Measurements from ENCODE around the gene KIF3A.

- TF ChIP-seq ZNF70 (CRISPR knock-in tag; IDR thresholded peaks at IDR 0.05) (no peak), GLIS3 (CRISPR knock-in tag; IDR thresholded peaks at IDR 0.05) (no peak), ISL1 (CRISPR knock-in tag; IDR thresholded peaks at IDR 0.05) (no peak), SNAI2 (CRISPR knock-in tag; IDR thresholded peaks at IDR 0.05) (no peak), OSR1 (CRISPR knock-in tag; IDR thresholded peaks at IDR 0.05) (no peak)
- TF ChIP-seq, protein P1, sequence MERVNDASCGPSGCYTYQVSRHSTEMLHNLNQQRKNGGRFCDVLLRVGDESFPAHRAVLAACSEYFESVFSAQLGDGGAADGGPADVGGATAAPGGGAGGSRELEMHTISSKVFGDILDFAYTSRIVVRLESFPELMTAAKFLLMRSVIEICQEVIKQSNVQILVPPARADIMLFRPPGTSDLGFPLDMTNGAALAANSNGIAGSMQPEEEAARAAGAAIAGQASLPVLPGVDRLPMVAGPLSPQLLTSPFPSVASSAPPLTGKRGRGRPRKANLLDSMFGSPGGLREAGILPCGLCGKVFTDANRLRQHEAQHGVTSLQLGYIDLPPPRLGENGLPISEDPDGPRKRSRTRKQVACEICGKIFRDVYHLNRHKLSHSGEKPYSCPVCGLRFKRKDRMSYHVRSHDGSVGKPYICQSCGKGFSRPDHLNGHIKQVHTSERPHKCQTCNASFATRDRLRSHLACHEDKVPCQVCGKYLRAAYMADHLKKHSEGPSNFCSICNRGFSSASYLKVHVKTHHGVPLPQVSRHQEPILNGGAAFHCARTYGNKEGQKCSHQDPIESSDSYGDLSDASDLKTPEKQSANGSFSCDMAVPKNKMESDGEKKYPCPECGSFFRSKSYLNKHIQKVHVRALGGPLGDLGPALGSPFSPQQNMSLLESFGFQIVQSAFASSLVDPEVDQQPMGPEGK (CRISPR knock-in tag; IDR thresholded peaks at IDR 0.05; ENCODE audit: borderline replicate concordance), result no peak
Observed at GRCh38 chr5:132661231-132662003, 75.9 kb downstream of the KIF3A start.

All from SK-N-SH treated with all-trans-retinoic acid at 6 μM for 48 hours (cell line).